ENCODE measurements around the gene OGDH.

Gene OGDH

DNA sequence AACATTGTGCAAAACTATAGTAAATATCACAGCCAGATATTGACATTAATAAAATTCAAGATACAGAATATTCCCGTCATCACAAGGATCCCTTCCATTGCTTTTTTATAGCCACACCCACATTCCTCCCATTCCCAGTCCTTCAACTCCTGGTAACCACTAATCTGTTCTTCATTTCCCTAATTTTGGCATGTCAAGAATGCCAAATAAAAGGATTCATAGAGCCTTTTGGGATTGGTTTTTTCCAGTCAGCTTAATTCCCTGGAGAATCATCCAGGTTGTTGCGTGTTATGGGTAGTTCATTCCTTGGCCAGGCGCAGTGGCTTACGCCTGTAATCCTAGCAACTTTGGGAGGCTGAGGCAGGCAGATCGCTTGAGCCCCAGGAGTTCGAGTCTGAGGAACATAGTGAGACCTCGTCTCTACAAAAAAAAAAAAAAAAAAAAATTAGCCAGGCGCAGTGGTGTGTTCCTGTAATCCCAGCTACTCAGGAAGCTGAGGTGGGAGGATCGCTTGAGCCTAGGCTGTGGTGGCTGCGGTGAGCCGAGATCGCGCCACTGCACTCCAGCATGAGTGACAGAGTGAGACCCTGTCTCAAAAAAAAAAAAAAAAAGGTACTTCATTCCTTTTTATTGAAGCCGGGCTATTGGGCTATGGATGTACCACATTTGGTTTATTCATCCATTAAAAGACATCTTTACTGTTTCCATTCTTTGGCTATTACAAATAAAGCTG is 2.7 kb downstream of the OGDH start:
- Histone ChIP-seq H3K4me3 (ENCODE audit: low read depth in 1 of 2, low read length in 1 of 2) (no peak overlapping the region), H3K9me3 (no peaks in the 10 kb centered on the region), H3K27ac (no peak overlapping the region), H3K27me3 (no peaks in the 10 kb centered on the region), H3K4me1 (ENCODE audit: control insufficient read depth in 1 of 2, insufficient read depth in 1 of 2, low read depth in 1 of 2, low read length in 1 of 2) (peaks cover 48% of the 10 kb centered on the region in 2 experiments), H3K36me3 (no peaks in the 10 kb centered on the region)
- TF ChIP-seq CTCF (IDR thresholded peaks at IDR 0.05): no peak

DNA sequence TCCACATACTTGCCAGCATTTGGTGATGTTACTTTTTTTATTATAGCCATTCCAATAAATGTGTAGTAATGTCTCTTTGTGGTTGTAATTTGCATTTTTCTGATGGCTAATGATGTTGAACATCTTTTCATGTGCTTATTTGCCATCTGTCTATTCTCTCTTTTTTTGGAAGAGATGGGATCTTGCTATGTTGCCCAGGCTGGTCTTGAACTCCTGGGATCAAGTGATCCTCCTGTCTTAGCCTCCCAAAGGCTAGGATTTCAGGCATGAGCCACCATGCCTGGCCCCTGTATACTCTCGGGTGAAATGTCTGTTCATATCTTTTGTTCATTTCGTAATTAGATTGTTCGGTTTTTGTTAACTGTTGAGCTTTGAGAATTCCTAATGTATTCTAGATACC is 3.4 kb downstream of the OGDH start:
- no peaks in the 10 kb centered on the region for H3K9me3 ChIP-seq
- no peaks in the 10 kb centered on the region for H3K36me3 ChIP-seq
- H3K27me3 ChIP-seq: no peaks in the 10 kb centered on the region
- peaks cover 48% of the 10 kb centered on the region in 2 experiments for H3K4me1 ChIP-seq (ENCODE audit: control insufficient read depth in 1 of 2, insufficient read depth in 1 of 2, low read depth in 1 of 2, low read length in 1 of 2)
- no peak overlapping the region for H3K4me3 ChIP-seq (ENCODE audit: low read depth in 1 of 2, low read length in 1 of 2)
- no peak overlapping the region for H3K27ac ChIP-seq
- TF ChIP-seq CTCF (IDR thresholded peaks at IDR 0.05): no peak

GRCh38 chr7:44615149-44615611 is 8.8 kb downstream of the OGDH start:
- H3K4me3 ChIP-seq (ENCODE audit: low read depth in 1 of 2, low read length in 1 of 2): peak overlapping the region in 1 of 2 experiments; percentile 7
- no peak for TF ChIP-seq CTCF (IDR thresholded peaks at IDR 0.05)
- H3K36me3 ChIP-seq: peaks cover 8% of the 10 kb centered on the region
- H3K9me3 ChIP-seq: no peaks in the 10 kb centered on the region
- no peaks in the 10 kb centered on the region for H3K27me3 ChIP-seq
- peaks cover 28 to 39% of the 10 kb centered on the region in 2 experiments for H3K4me1 ChIP-seq (ENCODE audit: control insufficient read depth in 1 of 2, insufficient read depth in 1 of 2, low read depth in 1 of 2, low read length in 1 of 2)
- peak overlapping the region; percentile 90 for H3K27ac ChIP-seq

DNA sequence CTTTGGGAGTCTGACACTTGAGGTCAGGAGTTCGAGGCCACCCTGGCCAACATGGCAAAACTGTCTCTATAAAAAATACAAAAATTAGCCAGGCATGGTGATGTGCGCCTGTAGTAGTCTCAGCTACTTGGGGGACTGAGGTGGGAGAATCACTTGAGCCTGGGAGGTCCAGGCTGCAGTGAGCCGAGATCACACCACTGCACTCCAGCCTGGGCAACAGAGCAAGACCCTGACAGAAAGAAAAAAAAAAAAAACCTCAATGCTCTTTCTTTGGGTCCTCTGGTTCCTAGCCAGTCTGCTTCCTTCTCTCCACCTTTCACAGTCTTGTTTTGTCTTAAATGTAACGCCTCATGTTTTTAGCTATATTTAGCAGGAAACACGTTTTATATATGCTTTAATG is 9.4 kb downstream of the OGDH start:
- H3K27me3 ChIP-seq: no peaks in the 10 kb centered on the region
- no peaks in the 10 kb centered on the region for H3K9me3 ChIP-seq
- H3K4me3 ChIP-seq (ENCODE audit: low read depth in 1 of 2, low read length in 1 of 2): peak overlapping the region in 1 of 2 experiments; percentile 7
- H3K27ac ChIP-seq: peak overlapping the region; percentile 90
- TF ChIP-seq CTCF (IDR thresholded peaks at IDR 0.05): no peak
- peaks cover 28 to 43% of the 10 kb centered on the region in 2 experiments for H3K4me1 ChIP-seq (ENCODE audit: control insufficient read depth in 1 of 2, insufficient read depth in 1 of 2, low read depth in 1 of 2, low read length in 1 of 2)
- peaks cover 8% of the 10 kb centered on the region for H3K36me3 ChIP-seq

- Histone ChIP-seq H3K27me3 (no peaks in the 10 kb centered on the region), H3K4me3 (ENCODE audit: low read depth in 1 of 2, low read length in 1 of 2) (no peak overlapping the region), H3K9me3 (no peaks in the 10 kb centered on the region), H3K27ac (peak overlapping the region; percentile 90), H3K4me1 (ENCODE audit: control insufficient read depth in 1 of 2, insufficient read depth in 1 of 2, low read depth in 1 of 2, low read length in 1 of 2) (peaks cover 36 to 51% of the 10 kb centered on the region in 2 experiments), H3K36me3 (peaks cover 8% of the 10 kb centered on the region)
- TF ChIP-seq CTCF (IDR thresholded peaks at IDR 0.05): no peak
Measured at GRCh38 chr7:44616545-44616944, 10.1 kb downstream of the OGDH start.
